HG03469 (cell line): ENCODE measurements around the gene TBX3.

Experiments
- ATAC-seq: cut with Tn5 transposase; IDR thresholded peaks from one replicate; pipeline ENCODE4 v1.9.1; 2021; ENCODE audit warnings: mild to moderate bottlenecking, moderate library complexity, moderate number of reproducible peaks; ENCODE audit not compliant: unreplicated experiment

Gene TBX3

GRCh38 chr12:114631242-114631641 is 52.7 kb downstream of the TBX3 start:
- no peak for ATAC-seq

- ATAC-seq: no peak
These were observed 55.8 kb downstream of the TBX3 start for GRCh38 chr12:114628199-114628598.

- ATAC-seq: no peak
These were observed 56.6 kb downstream of the TBX3 start for GRCh38 chr12:114627393-114627792.

- ATAC-seq: no peak
These were observed 58.6 kb downstream of the TBX3 start for GRCh38 chr12:114625294-114625851.

- ATAC-seq: no peak
These were observed 60.2 kb downstream of the TBX3 start for GRCh38 chr12:114623737-114624136.
